SJSA1 (cell line): Measurements from ENCODE around the gene ARHGEF12. TPM values are rescaled to one million over a fixed set of nuclear protein-coding genes. Genes with fewer than 3 reads are reported as not detected.

Experiments used
- DNase-seq, 2 experiments: peaks; one replicate each; pipeline ENCODE4 v3.0.0-alpha.2; 2015 to 2020; ENCODE audit warnings: low spot score in 2 of 2, low read depth in 1 of 2
- H3K27ac ChIP-seq: fragments of 250-450 bp; sonication (Bioruptor Pico); 2 replicates; pipeline ENCODE4 v1.5.1; 2020; ENCODE audit warnings: mild to moderate bottlenecking, moderate library complexity
- H3K27me3 ChIP-seq: fragments of 250-450 bp; sonication (Bioruptor Pico); replicated peaks from 2 replicates; pipeline ENCODE4 v1.5.1; 2020; ENCODE audit warnings: mild to moderate bottlenecking, moderate library complexity
- H3K36me3 ChIP-seq: fragments of 250-450 bp; sonication (Bioruptor Pico); 2 replicates; pipeline ENCODE4 v1.5.1; 2020; ENCODE audit warnings: mild to moderate bottlenecking
- H3K4me1 ChIP-seq: fragments of 250-450 bp; sonication (Bioruptor Pico); replicated peaks from 2 replicates; pipeline ENCODE4 v1.6.1; 2021; ENCODE audit warnings: mild to moderate bottlenecking
- H3K4me3 ChIP-seq: fragments of 250-450 bp; sonication (Bioruptor Pico); 2 replicates; pipeline ENCODE4 v1.5.1; 2020; ENCODE audit warnings: mild to moderate bottlenecking
- H3K9me3 ChIP-seq: fragments of 250-450 bp; sonication (Bioruptor Pico); replicated peaks from 2 replicates; pipeline ENCODE4 v1.5.1; 2020; ENCODE audit warnings: mild to moderate bottlenecking
- total RNA-seq: library from RNA; depleted of rRNA; stranded (reverse); fragments of >200 nt; shearing (Covaris generic); gene quantifications from 2 replicates; pipeline ENCODE4 v1.2.3, GENCODE V29; 2014

ARHGEF12 gene
- total RNA-seq, 1 experiment from 2014 or later: 36.9 TPM

- DNase-seq: no peak
- Histone ChIP-seq H3K4me1 (peaks cover 7% of the 10 kb centered on the region), H3K27me3 (no peaks in the 10 kb centered on the region), H3K36me3 (no peaks in the 10 kb centered on the region), H3K27ac (no peak overlapping the region), H3K4me3 (no peak overlapping the region), H3K9me3 (no peaks in the 10 kb centered on the region)
Observed at GRCh38 chr11:120376547-120377182, 40.5 kb downstream of the ARHGEF12 start.

GRCh38 chr11:120378474-120378873 is 42.3 kb downstream of the ARHGEF12 start:
- no peak overlapping the region for H3K4me3 ChIP-seq
- DNase-seq: no peak
- no peak overlapping the region for H3K27ac ChIP-seq
- H3K4me1 ChIP-seq: peaks cover 7% of the 10 kb centered on the region
- no peaks in the 10 kb centered on the region for H3K27me3 ChIP-seq
- H3K36me3 ChIP-seq: no peaks in the 10 kb centered on the region
- H3K9me3 ChIP-seq: no peaks in the 10 kb centered on the region

GRCh38 chr11:120381401-120381800 is 45.2 kb downstream of the ARHGEF12 start:
- DNase-seq: no peak
- no peak overlapping the region for H3K4me3 ChIP-seq
- no peak overlapping the region for H3K27ac ChIP-seq
- H3K27me3 ChIP-seq: no peaks in the 10 kb centered on the region
- H3K4me1 ChIP-seq: peaks cover 7% of the 10 kb centered on the region
- H3K36me3 ChIP-seq: no peaks in the 10 kb centered on the region
- no peaks in the 10 kb centered on the region for H3K9me3 ChIP-seq

GRCh38 chr11:120383518-120384155 is 47.4 kb downstream of the ARHGEF12 start:
- no peak overlapping the region for H3K27ac ChIP-seq
- peaks cover 7% of the 10 kb centered on the region for H3K4me1 ChIP-seq
- H3K36me3 ChIP-seq: no peaks in the 10 kb centered on the region
- H3K9me3 ChIP-seq: no peaks in the 10 kb centered on the region
- H3K27me3 ChIP-seq: no peaks in the 10 kb centered on the region
- no peak overlapping the region for H3K4me3 ChIP-seq
- no peak for DNase-seq

- no peak for DNase-seq
- H3K4me1 ChIP-seq: peaks cover 5% of the 10 kb centered on the region
- no peaks in the 10 kb centered on the region for H3K9me3 ChIP-seq
- H3K27ac ChIP-seq: no peak overlapping the region
- no peak overlapping the region for H3K4me3 ChIP-seq
- H3K27me3 ChIP-seq: no peaks in the 10 kb centered on the region
- no peaks in the 10 kb centered on the region for H3K36me3 ChIP-seq
Observed at GRCh38 chr11:120384476-120384875, 48.3 kb downstream of the ARHGEF12 start.

GRCh38 chr11:120385110-120385509 is 48.9 kb downstream of the ARHGEF12 start:
- Histone ChIP-seq H3K9me3 (no peaks in the 10 kb centered on the region), H3K4me3 (no peak overlapping the region), H3K27me3 (no peaks in the 10 kb centered on the region), H3K36me3 (no peaks in the 10 kb centered on the region), H3K27ac (no peak overlapping the region), H3K4me1 (no peaks in the 10 kb centered on the region; the same call in 1 of the 2 replicates)
- DNase-seq: no peak

GRCh38 chr11:120385655-120386054 is 49.4 kb downstream of the ARHGEF12 start:
- H3K4me1 ChIP-seq: no peaks in the 10 kb centered on the region; the same call in 1 of the 2 replicates
- no peaks in the 10 kb centered on the region for H3K27me3 ChIP-seq
- no peaks in the 10 kb centered on the region for H3K36me3 ChIP-seq
- H3K27ac ChIP-seq: no peak overlapping the region
- no peak overlapping the region for H3K4me3 ChIP-seq
- DNase-seq: no peak
- H3K9me3 ChIP-seq: no peaks in the 10 kb centered on the region

GRCh38 chr11:120386318-120386717 is 50.1 kb downstream of the ARHGEF12 start:
- H3K9me3 ChIP-seq: no peaks in the 10 kb centered on the region
- H3K4me1 ChIP-seq: no peaks in the 10 kb centered on the region; the same call in 1 of the 2 replicates
- H3K4me3 ChIP-seq: no peak overlapping the region
- no peaks in the 10 kb centered on the region for H3K27me3 ChIP-seq
- H3K36me3 ChIP-seq: no peaks in the 10 kb centered on the region
- no peak overlapping the region for H3K27ac ChIP-seq
- no peak for DNase-seq

- no peak for DNase-seq
- Histone ChIP-seq H3K27me3 (no peaks in the 10 kb centered on the region), H3K4me3 (no peak overlapping the region), H3K9me3 (no peaks in the 10 kb centered on the region), H3K36me3 (no peaks in the 10 kb centered on the region), H3K4me1 (no peaks in the 10 kb centered on the region; the same call in 1 of the 2 replicates), H3K27ac (no peak overlapping the region)
Observed at GRCh38 chr11:120386774-120387371, 50.7 kb downstream of the ARHGEF12 start.

- Histone ChIP-seq H3K9me3 (no peaks in the 10 kb centered on the region), H3K4me3 (no peak overlapping the region), H3K36me3 (no peaks in the 10 kb centered on the region), H3K4me1 (no peaks in the 10 kb centered on the region), H3K27me3 (no peaks in the 10 kb centered on the region), H3K27ac (no peak overlapping the region)
- DNase-seq: no peak
Observed at GRCh38 chr11:120388261-120388660, 52.0 kb downstream of the ARHGEF12 start.

GRCh38 chr11:120389693-120390584 is 53.7 kb downstream of the ARHGEF12 start:
- H3K27ac ChIP-seq: no peak overlapping the region
- no peaks in the 10 kb centered on the region for H3K27me3 ChIP-seq
- DNase-seq: no peak
- H3K9me3 ChIP-seq: no peaks in the 10 kb centered on the region
- H3K36me3 ChIP-seq: no peaks in the 10 kb centered on the region
- H3K4me1 ChIP-seq: no peaks in the 10 kb centered on the region
- H3K4me3 ChIP-seq: no peak overlapping the region

- Histone ChIP-seq H3K4me3 (no peak overlapping the region), H3K9me3 (no peaks in the 10 kb centered on the region), H3K27ac (no peak overlapping the region), H3K4me1 (no peaks in the 10 kb centered on the region), H3K27me3 (no peaks in the 10 kb centered on the region), H3K36me3 (no peaks in the 10 kb centered on the region)
- no peak for DNase-seq
Observed at GRCh38 chr11:120390585-120390922, 54.3 kb downstream of the ARHGEF12 start.

- Histone ChIP-seq H3K9me3 (no peaks in the 10 kb centered on the region), H3K4me1 (no peaks in the 10 kb centered on the region), H3K4me3 (no peak overlapping the region), H3K27ac (no peak overlapping the region), H3K36me3 (no peaks in the 10 kb centered on the region), H3K27me3 (no peaks in the 10 kb centered on the region)
- no peak for DNase-seq
Observed at GRCh38 chr11:120391292-120391691, 55.1 kb downstream of the ARHGEF12 start.

- no peak for DNase-seq
- H3K27ac ChIP-seq: no peak overlapping the region
- H3K4me1 ChIP-seq: no peaks in the 10 kb centered on the region
- no peaks in the 10 kb centered on the region for H3K27me3 ChIP-seq
- no peak overlapping the region for H3K4me3 ChIP-seq
- H3K36me3 ChIP-seq: no peaks in the 10 kb centered on the region
- no peaks in the 10 kb centered on the region for H3K9me3 ChIP-seq
Observed at GRCh38 chr11:120391854-120392253, 55.6 kb downstream of the ARHGEF12 start.
